Activated CD4-positive, CD25-positive, alpha-beta regulatory T cell (primary cell): ENCODE results near the gene RSRC1.
"Not testable (repeated sequence)": the region's sequence is repeated elsewhere in the genome, so short reads cannot be mapped to it uniquely, and the experiment has no call there.

Experiments used
- DNase-seq, 4 experiments: peaks; one replicate each; lab custom pipeline; 2025; lab: John Stamatoyannopoulos, UW

Gene RSRC1

DNA sequence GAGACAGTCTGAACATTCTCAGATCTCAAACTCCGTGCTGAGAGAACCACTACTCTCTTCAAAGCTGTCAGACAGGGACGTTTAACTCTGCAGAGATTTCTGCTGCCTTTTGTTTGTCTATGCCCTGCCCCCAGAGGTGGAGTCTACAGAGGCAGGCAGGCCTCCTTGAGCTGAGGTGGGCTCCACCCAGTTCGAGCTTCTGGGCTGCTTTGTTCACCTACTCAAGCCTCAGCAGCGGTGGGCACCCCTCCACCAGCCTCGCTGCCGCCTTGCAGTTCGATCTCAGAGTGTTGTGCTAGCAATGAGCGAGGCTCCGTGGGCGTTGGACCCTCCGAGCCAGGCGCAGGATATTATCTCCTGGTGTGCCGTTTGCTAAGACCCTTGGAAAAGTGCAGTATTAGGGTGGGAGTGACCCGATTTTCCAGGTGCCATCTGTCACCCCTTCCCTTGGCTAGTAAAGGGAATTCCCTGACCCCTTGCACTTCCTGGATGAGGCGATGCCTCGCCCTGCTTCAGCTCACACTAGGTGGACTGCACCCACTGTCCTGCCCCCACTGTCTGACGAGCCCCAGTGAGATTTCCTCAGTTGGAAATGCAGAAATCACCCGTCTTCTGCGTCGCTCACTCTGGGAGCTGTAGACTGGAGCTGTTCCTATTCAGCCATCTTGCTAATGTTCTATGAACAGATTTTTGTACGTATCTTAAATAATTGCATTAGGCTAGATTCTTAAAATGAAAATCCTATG is 220.0 kb downstream of the RSRC1 start:
- not testable (repeated sequence) for DNase-seq

GRCh38 chr3:158330870-158331269 is 221.0 kb downstream of the RSRC1 start:
- no peak for DNase-seq

- no peak for DNase-seq
These were observed 223.8 kb downstream of the RSRC1 start for GRCh38 chr3:158333736-158334135.

- no peak for DNase-seq
These were observed 227.2 kb downstream of the RSRC1 start for GRCh38 chr3:158337110-158337509.

DNA sequence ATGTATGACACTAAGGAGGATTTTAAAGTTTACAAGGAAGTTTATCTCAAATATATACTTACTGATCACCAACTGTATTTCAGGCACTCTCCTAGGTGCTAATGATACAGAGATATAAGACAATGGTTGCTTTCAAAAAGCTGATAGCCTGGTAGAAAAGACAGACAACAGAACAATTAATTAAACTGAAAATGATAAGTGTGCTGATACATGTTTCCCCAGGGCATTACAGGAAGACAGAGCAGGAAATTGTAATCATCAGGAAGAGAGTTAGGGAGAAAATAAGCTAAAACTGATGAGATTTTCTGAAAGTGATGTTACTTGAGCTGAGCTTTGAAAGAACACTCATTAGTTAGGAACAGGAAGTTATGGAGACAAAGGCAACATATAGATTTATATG is 229.7 kb downstream of the RSRC1 start:
- DNase-seq, result no peak

DNA sequence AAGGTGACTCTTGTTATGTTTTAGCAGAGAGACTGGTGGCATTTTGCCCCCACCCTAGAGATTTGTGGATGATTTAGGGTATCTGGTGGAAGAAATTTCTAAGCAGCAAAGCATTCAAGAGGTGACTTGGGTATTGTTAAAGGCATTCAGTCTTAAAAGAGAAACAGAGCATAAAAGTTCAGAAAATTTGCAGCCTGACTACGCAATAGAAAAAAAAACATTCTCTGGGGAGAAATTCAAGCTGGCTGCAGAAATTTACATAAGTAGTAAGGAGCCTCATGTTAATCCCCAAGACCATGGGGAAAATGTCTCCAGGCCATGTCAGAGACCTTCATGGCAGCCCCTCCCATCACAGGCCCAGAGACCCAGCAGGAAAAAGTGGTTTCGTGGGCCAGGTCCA is 231.1 kb downstream of the RSRC1 start:
- DNase-seq, result not testable (repeated sequence)

DNA sequence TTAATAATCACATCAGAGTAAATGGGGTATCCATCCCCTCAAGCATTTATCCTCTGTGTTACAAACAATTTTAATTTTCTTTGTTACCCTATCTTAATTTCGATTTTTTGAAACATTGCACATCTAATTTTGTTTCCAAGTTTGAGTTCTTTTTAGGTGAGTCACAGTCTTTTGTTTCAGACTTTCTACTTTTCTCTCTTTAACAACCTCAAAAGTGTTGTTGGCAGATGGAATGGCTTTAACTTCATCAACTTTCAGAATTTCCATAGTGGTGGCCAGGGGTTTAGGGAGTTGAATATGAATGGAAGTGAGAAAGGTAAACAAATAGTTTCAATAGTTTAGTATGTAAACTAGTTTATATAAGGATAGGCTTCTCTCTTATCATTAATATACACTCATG is 238.1 kb downstream of the RSRC1 start:
- no peak for DNase-seq

DNA sequence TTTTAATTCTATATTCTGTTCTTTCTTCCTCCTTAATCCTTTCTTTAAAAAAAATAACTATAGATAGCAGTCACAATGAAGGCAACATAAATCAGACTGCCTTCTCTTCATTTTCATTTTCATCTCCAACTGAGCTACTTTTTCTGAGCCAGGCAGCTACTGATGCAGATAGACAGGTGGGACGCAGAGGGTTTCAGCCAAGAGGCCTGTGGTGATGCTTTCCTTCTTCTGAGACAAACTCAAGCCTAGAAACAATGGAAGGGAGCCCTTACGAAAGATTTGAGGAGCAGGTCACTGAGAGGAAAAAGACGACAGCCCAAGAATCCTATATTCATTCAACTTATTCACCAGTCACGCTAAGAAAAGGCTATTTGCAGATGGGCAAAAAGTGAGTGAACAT is 241.1 kb downstream of the RSRC1 start:
- DNase-seq, result no peak

GRCh38 chr3:158352551-158352950 is 242.7 kb downstream of the RSRC1 start:
- DNase-seq, result no peak

DNA sequence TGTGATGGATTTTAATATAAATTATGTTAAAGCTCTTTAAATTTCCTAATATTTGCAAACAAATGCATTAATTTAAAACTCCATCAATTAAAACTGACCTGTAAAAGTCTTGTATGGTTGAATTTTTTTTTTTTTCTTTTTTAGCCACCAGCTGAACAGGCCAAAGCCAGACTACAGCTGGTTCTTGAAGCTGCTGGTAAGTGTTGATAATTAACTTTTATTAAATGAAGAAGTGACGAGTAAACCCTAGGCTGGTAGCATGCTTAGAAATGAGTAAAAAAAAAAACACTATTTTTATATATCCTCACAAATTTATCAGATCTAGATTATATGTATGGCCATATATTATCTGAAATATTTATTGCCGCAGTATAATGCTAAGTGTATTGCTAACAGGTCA is 244.8 kb downstream of the RSRC1 start:
- no peak for DNase-seq

GRCh38 chr3:158355623-158356588 is 246.0 kb downstream of the RSRC1 start:
- no peak for DNase-seq

DNA sequence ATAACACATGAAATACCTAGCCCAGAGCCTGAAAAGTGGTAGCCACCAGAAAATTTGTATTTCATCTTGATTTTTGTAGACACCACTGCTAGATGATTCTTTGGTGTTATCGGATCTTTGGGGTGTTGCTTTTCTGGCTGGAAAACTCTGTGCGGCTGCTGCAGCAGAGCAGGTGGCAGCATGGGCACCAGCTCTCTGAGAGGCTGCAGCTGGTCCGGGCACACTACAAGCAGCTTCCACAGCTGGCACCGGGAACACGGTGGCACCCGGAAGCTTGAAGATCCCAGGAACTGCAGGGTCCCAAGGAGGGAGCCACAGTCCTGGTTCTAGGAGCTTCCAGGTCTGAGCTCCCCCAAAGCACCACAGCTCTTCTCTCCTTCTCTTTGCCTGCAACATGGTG is 249.4 kb downstream of the RSRC1 start:
- DNase-seq, result no peak

DNA sequence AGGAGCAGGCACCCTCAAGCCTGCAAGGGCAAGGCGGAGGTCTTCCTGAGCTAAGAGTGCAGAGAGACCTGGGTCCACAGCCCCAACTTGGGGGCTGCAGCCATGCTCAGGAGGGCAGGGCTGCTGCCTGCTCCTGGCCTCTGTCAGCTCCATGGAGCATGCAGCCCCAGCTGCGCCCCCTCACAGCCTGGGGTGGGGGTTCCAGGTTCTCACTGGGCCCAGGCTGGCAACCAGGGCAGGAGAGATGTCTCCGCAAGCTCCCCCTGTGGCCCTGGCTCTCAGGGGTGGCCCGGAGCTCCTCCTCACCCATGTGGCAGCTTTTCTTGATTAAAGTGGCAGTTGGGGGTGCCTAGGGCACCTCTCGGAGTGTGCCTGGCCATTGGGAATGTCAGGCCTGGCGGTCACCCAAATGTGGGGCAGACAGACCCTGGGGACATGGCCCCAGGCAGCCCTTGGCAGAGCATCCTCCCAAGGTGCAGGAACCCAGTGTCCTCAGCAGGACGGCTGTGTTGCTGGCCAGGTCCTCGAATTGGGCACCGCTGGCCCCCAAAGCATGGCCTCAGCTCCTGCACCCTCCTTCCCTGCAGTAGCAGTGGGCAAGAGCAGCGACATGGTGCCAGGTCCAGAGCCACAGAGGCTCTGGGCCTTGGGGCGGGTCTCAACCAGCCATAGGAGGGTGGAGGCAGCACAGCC is 251.0 kb downstream of the RSRC1 start:
- DNase-seq, result no peak

GRCh38 chr3:158368271-158368670 is 258.4 kb downstream of the RSRC1 start:
- DNase-seq, result no peak

GRCh38 chr3:158369279-158369678 is 259.4 kb downstream of the RSRC1 start:
- DNase-seq, result no peak

DNA sequence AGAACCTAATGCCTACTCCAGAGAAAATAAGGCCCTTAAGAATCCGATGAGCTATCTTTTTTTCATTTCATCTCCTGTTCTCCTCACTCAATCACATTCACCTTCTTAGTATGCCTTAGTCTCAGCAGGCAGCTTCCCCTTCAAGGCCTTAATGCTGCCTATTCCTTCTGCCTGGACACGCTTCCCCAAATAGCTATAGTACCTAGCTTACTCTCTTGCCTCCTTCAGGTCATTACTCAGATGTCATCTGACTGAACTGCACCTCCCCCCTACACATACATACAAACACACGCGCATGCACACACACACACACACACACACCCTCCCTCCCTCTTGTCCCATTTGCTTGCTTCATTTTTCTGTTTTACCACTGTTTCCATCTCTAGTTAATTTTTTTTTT is 269.6 kb downstream of the RSRC1 start:
- no peak for DNase-seq

- DNase-seq, result no peak
These were observed 271.5 kb downstream of the RSRC1 start for GRCh38 chr3:158381262-158381868.

DNA sequence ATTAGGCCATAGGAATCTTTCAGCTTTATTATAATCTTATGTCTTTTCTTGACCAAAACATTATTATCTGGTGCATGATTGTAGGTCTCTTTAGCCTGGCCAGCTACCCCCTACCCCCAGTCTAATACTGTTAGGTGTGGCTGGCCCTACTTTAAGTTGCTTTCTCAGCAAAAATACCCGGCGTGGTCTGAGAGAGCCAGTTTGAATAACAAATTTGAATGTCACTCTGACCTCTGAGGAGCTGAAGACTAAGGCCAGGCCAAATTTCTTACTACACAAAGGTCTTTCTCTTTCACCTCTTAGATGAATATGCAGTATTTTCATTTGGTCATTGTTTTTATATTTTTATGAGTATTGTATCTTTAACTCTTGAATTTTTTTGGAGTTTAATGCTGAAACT is 272.6 kb downstream of the RSRC1 start:
- DNase-seq, result no peak

DNA sequence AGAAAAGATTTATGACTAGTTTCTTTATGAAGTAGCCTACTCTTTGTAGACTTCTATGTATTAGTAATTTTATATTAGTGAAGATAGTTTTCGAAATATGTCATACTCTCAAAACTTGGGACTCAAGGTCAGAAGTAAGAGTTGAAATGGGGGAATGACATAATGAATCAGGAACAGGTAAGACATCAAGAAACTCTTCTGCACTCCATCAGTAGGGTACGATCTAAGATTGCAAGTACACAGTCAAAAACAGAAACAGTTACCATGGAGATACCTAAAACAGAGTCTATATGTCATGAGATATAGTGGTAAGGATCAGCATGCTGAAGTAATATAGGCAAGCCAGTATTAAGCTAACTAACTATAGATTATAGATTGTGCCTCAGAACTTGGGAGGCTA is 274.1 kb downstream of the RSRC1 start:
- no peak for DNase-seq

DNA sequence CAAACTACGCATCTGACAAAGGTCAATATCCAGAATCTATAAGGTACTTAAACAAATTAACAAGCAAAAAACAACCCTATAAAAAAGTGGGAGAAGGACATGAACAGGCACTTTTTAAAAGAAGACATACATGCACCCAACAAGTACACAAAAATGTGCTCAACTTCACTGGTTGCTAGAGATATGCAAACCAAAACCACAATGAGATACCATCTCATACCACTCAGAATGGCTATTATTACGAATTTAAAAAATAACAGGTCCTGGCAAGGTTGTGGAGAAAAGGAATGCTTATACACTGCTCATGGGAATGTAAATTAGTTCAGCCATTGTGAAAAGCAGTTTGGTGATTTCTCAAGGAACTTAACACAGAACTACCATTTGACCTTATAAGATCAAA is 285.5 kb downstream of the RSRC1 start:
- DNase-seq, result no peak

DNA sequence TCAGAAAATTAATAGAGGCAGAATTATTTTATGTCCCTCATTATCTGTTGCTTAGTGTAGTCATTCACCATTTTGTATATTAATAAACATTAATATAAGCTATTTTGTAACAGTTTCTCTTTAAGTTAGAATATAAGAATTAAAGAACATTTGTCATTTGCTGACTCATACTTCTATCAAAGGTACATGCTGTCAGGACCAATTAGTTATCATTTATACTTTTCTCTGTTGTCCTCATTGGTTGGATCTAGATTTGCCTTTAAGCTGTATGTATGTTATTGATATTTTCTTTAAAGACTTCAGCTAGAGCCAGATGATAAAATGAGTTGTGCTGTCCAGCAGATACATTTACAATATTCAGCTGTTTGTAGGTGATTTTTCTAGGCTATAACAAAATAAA is 292.7 kb downstream of the RSRC1 start:
- DNase-seq, result no peak

GRCh38 chr3:158403013-158403412 is 293.1 kb downstream of the RSRC1 start:
- DNase-seq, result no peak
